Endothelial cell of umbilical vein (primary cell): ENCODE results near the gene SELENOO. TPM values are rescaled to one million over a fixed set of nuclear protein-coding genes. Genes with fewer than 3 reads are reported as not detected.

Source experiments
- BruUV-seq: library from RNA; stranded (reverse); fragments of 400-500 nt; replicated peaks from 2 replicates; lab custom pipeline; 2021; lab: Mats Ljungman, UMichigan
- CTCF ChIA-PET: fragments of 300-600, 350-600 bp; sonication (Branson Sonifier 250); formaldehyde crosslinking; loops from one replicate; lab custom pipeline; 2021; ENCODE audit warnings: antibody characterized with exemption, inconsistent platforms; lab: Charles Lee
- POLR2A ChIA-PET: fragments of 300-600, 350-600 bp; sonication (Branson Sonifier 250); formaldehyde crosslinking; loops from one replicate; lab custom pipeline; 2021; ENCODE audit warnings: antibody characterized with exemption, inconsistent platforms; lab: Charles Lee
- DNase-seq: peaks from one replicate; pipeline ENCODE4 v3.0.0-alpha.2; 2011; ENCODE audit warnings: low read depth, low spot score
- FAIRE-seq: peaks from 2 replicates; lab custom pipeline; 2011; peaks lifted over from hg19 to GRCh38; lab: Jason Lieb, UNC
- H2AFZ ChIP-seq: 2 replicates; pipeline ENCODE4 v1.6.0; 2012; ENCODE audit warnings: low read depth, low read length, control low read depth, inconsistent platforms
- H3K27ac ChIP-seq: 2 replicates; pipeline ENCODE4 v1.5.1; 2011; ENCODE audit warnings: low read depth, mild to moderate bottlenecking, control low read depth, low read length, moderate library complexity; ENCODE audit not compliant: insufficient read depth
- H3K27me3 ChIP-seq, 2 experiments: 2 replicates each; pipeline versions ENCODE4 v1.6.0 to v1.6.1; 2011; ENCODE audit warnings: low read length in 2 of 2, mixed read lengths in 1 of 2; ENCODE audit not compliant: control insufficient read depth in 2 of 2, insufficient read depth in 2 of 2
- H3K36me3 ChIP-seq, 2 experiments: 2 replicates in 1 of 2; 3 replicates in 1 of 2; pipeline ENCODE4 v1.5.1; 2011; ENCODE audit warnings: low read length in 2 of 2, mild to moderate bottlenecking in 1 of 2, moderate library complexity in 1 of 2; ENCODE audit not compliant: control insufficient read depth in 2 of 2, insufficient read depth in 2 of 2; ENCODE audit errors: extremely low read depth in 1 of 2
- H3K4me1 ChIP-seq: 3 replicates; pipeline ENCODE4 v1.5.1; 2011; ENCODE audit warnings: mild to moderate bottlenecking, low read length; ENCODE audit not compliant: control insufficient read depth, insufficient read depth; ENCODE audit errors: extremely low read depth
- H3K4me2 ChIP-seq: 2 replicates; pipeline ENCODE4 v1.6.1; 2011; ENCODE audit warnings: low read length, control low read depth, mixed read lengths; ENCODE audit not compliant: insufficient read depth
- H3K4me3 ChIP-seq, 3 experiments: fragments of 200-600 bp in 1 of 3; sonication (generic), shearing (Covaris generic) in 1 of 3; replicated peaks in 1 of 3; 2 replicates each; pipeline ENCODE4 v1.5.1; 2011 to 2016; ENCODE audit warnings: control low read depth in 3 of 3, low read length in 3 of 3, mild to moderate bottlenecking in 2 of 3, inconsistent platforms in 1 of 3, low read depth in 1 of 3, moderate library complexity in 1 of 3; ENCODE audit not compliant: insufficient read depth in 1 of 3
- H3K79me2 ChIP-seq: 2 replicates; pipeline ENCODE4 v1.6.0; 2012; ENCODE audit warnings: low read length, inconsistent platforms; ENCODE audit not compliant: control insufficient read depth, insufficient read depth
- H3K9ac ChIP-seq: replicated peaks from 2 replicates; pipeline ENCODE3; 2011; ENCODE audit warnings: low read length, control low read depth; ENCODE audit not compliant: insufficient read depth; ENCODE audit errors: extremely low read depth
- H3K9me1 ChIP-seq: replicated peaks from 3 replicates; pipeline ENCODE4 v1.6.0; 2011; ENCODE audit warnings: mild to moderate bottlenecking, low read length; ENCODE audit not compliant: control insufficient read depth, insufficient read depth; ENCODE audit errors: extremely low read depth
- H3K9me3 ChIP-seq: replicated peaks from 2 replicates; pipeline ENCODE4 v1.5.1; 2012; ENCODE audit warnings: low read length, inconsistent platforms; ENCODE audit not compliant: control insufficient read depth, insufficient read depth
- H4K20me1 ChIP-seq: replicated peaks from 2 replicates; pipeline ENCODE3; 2011; ENCODE audit warnings: mild to moderate bottlenecking, low read length; ENCODE audit not compliant: control insufficient read depth, insufficient read depth; ENCODE audit errors: extremely low read depth
- CTCF ChIP-seq, 2 donors: IDR thresholded peaks; 1 replicate in 1 of 2; 2 replicates in 1 of 2; pipeline ENCODE4 v1.5.1; 2011; ENCODE audit warnings: low read length in 2 of 2, mild to moderate bottlenecking in 2 of 2, moderate library complexity in 2 of 2, control low read depth in 1 of 2, inconsistent platforms in 1 of 2, low read depth in 1 of 2; ENCODE audit not compliant: insufficient read depth in 1 of 2; ENCODE audit errors: extremely low read depth in 1 of 2
- FOS ChIP-seq: IDR thresholded peaks from 2 replicates; pipeline ENCODE4 v1.6.1; 2011; ENCODE audit warnings: mild to moderate bottlenecking, low read length, moderate library complexity, borderline replicate concordance; ENCODE audit not compliant: insufficient read depth
- GATA2 ChIP-seq: IDR thresholded peaks from 2 replicates; pipeline ENCODE4 v1.7.0; 2011; ENCODE audit warnings: low read depth, mild to moderate bottlenecking, moderate library complexity, mixed read lengths, low read length; ENCODE audit not compliant: insufficient read length, insufficient read depth
- MAX ChIP-seq: IDR thresholded peaks from 2 replicates; pipeline ENCODE4 v1.6.1; 2011; ENCODE audit not compliant: insufficient read depth, insufficient read length
- MYC ChIP-seq: IDR thresholded peaks from one replicate; pipeline ENCODE4 v1.6.1; 2011; ENCODE audit warnings: mild to moderate bottlenecking, low read depth, low read length
- POLR2AphosphoS5 ChIP-seq: IDR thresholded peaks from 2 replicates; pipeline ENCODE4 v1.6.1; 2012; ENCODE audit warnings: low read depth, mild to moderate bottlenecking, control low read depth, low read length, moderate library complexity; ENCODE audit not compliant: insufficient read depth
- dilution Hi-C: fragments of 300-500 bp; cut with MboI; formaldehyde crosslinking; loops from one replicate; pipeline ENCODE4 v1.15.0; 2019; ENCODE audit warnings: low sequenced_read_pairs; ENCODE audit not compliant: extremely low pct_ligation_motif_present
- intact Hi-C: fragments of 100-400 bp; cut with micrococcal nuclease; formaldehyde crosslinking; loops from one replicate; pipeline ENCODE4 v1.10.0; 2022
- polyA plus RNA-seq, 4 experiments: library from polyadenylated mRNA; depleted of rRNA in 3 of 4; stranded (reverse) in 3 of 4; unstranded in 1 of 4; fragments of >200 nt; gene quantifications; 2 replicates each; pipeline versions ENCODE4 v1.2.1 to v1.2.3, GENCODE V29; 2011 to 2012; ENCODE audit warnings: missing spikeins in 1 of 4
- total RNA-seq: library from RNA; stranded (reverse); gene quantifications from 2 replicates; pipeline ENCODE4 v1.2.3, GENCODE V29; 2021

The SELENOO gene
- total and polyA plus RNA-seq, 2 donors (not counting 3 experiments of a cell fraction or from before 2014, with no cell fraction given) = 24.1 to 37.5 TPM

GRCh38 chr22:50198624-50199017 is 2.2 kb upstream of the SELENOO start:
- BruUV-seq = no TSS peak
- peaks cover 4 to 18% of the 10 kb centered on the region in 2 experiments for H3K36me3 ChIP-seq
- no peaks in the 10 kb centered on the region for H4K20me1 ChIP-seq
- no peak overlapping the region for H3K4me3 ChIP-seq
- H3K4me1 ChIP-seq = peaks cover 18% of the 10 kb centered on the region
- H3K9ac ChIP-seq = no peak overlapping the region
- TF ChIP-seq MYC (no peak), FOS (no peak), MAX (no peak), CTCF (IDR thresholded peaks at IDR 0.05; ENCODE audit: extremely low read depth in 1 of 2, insufficient read depth in 1 of 2, low read depth in 1 of 2, low read length in 2 of 2) (no peak), GATA2 (no peak), POLR2AphosphoS5 (no peak)
- POLR2A ChIA-PET = no interaction called here
- FAIRE-seq (no peak), DNase-seq (no peak)
- dilution Hi-C loops (no loop called here), intact Hi-C loops (no loop called here)
- no peak overlapping the region for H3K27ac ChIP-seq
- no peaks in the 10 kb centered on the region for H3K9me1 ChIP-seq
- H2AFZ ChIP-seq = no peak overlapping the region
- no peak overlapping the region for H3K4me2 ChIP-seq
- peaks cover 26% of the 10 kb centered on the region for H3K79me2 ChIP-seq
- H3K9me3 ChIP-seq = no peaks in the 10 kb centered on the region
- no peaks in the 10 kb centered on the region for H3K27me3 ChIP-seq
- CTCF ChIA-PET = interaction anchor here (0.8 to 1.0 kb wide), 2 partner anchors 8 to 12 kb away, joined by 3 read pairs; no protein-coding TSS in a partner anchor
